Caco-2 (cell line): ENCODE measurements around the gene NEURL2. TPM values are rescaled to one million over a fixed set of nuclear protein-coding genes. Genes with fewer than 3 reads are reported as not detected.
A peak's percentile ranks its signal among the peaks of the same experiment; 100 is the strongest.

Experiments
- BruUV-seq: library from RNA; stranded (reverse); fragments of 400-500 nt; replicated peaks from 2 replicates; lab custom pipeline; 2021; lab: Mats Ljungman, UMichigan
- CTCF ChIA-PET: fragments of 300-600 bp; sonication (Branson Sonifier 250); formaldehyde crosslinking; loops from one replicate; lab custom pipeline; 2022; ENCODE audit warnings: antibody characterized with exemption; lab: Charles Lee
- POLR2A ChIA-PET: fragments of 300-600 bp; sonication (Branson Sonifier 250); formaldehyde crosslinking; loops from one replicate; lab custom pipeline; 2022; ENCODE audit warnings: antibody characterized with exemption; lab: Charles Lee
- DNase-seq, 2 experiments: peaks; one replicate each; pipeline versions ENCODE4 v3.0.0 to v3.0.0-alpha.2; 2020 to 2022
- H3K27me3 ChIP-seq: replicated peaks from 2 replicates; pipeline ENCODE4 v1.6.0; 2011; ENCODE audit warnings: low read length; ENCODE audit not compliant: control insufficient read depth, insufficient read depth
- H3K36me3 ChIP-seq: 2 replicates; pipeline ENCODE4 v1.5.1; 2011; ENCODE audit warnings: low read length; ENCODE audit not compliant: control insufficient read depth, insufficient read depth
- H3K4me1 ChIP-seq: fragments of 250-450 bp; sonication (Bioruptor Pico); 2 replicates; pipeline ENCODE4 v1.5.1; 2020; ENCODE audit warnings: mild to moderate bottlenecking
- H3K4me3 ChIP-seq: 2 replicates; pipeline ENCODE4 v1.5.1; 2011; ENCODE audit warnings: low read depth, mild to moderate bottlenecking, control low read depth, low read length
- H3K9me3 ChIP-seq: fragments of 250-450 bp; sonication (Bioruptor Pico); 2 replicates; pipeline ENCODE4 v1.5.1; 2020; ENCODE audit warnings: mild to moderate bottlenecking, moderate library complexity
- H3K27ac Mint-ChIP-seq: one replicate; pipeline ENCODE4 v1.8.0; 2022; ENCODE audit warnings: mixed read lengths; ENCODE audit not compliant: unreplicated experiment
- H3K27me3 Mint-ChIP-seq: one replicate; pipeline ENCODE4 v1.8.0; 2022; ENCODE audit warnings: mixed read lengths; ENCODE audit not compliant: insufficient read depth, unreplicated experiment
- H3K36me3 Mint-ChIP-seq: one replicate; pipeline ENCODE4 v1.8.0; 2022; ENCODE audit warnings: mild to moderate bottlenecking, mixed read lengths; ENCODE audit not compliant: insufficient read depth, unreplicated experiment
- H3K4me1 Mint-ChIP-seq: one replicate; pipeline ENCODE4 v1.8.0; 2022; ENCODE audit warnings: low read depth, mixed read lengths; ENCODE audit not compliant: unreplicated experiment
- H3K4me3 Mint-ChIP-seq: one replicate; pipeline ENCODE4 v1.8.0; 2022; ENCODE audit warnings: mild to moderate bottlenecking, moderate library complexity, mixed read lengths; ENCODE audit not compliant: unreplicated experiment
- H3K9me3 Mint-ChIP-seq: one replicate; pipeline ENCODE4 v1.8.0; 2022; ENCODE audit warnings: mixed read lengths; ENCODE audit not compliant: unreplicated experiment
- CTCF ChIP-seq, 2 experiments: fragments of 200-600 bp in 1 of 2; IDR thresholded peaks; 1 replicate in 1 of 2; 2 replicates in 1 of 2; pipeline versions ENCODE4 v1.5.1 to v1.8.0; 2011 to 2022; ENCODE audit warnings: antibody characterized with exemption in 1 of 2, control low read depth in 1 of 2, inconsistent platforms in 1 of 2, low read depth in 1 of 2, low read length in 1 of 2, mild to moderate bottlenecking in 1 of 2, moderate library complexity in 1 of 2; ENCODE audit not compliant: insufficient read depth in 1 of 2, severe bottlenecking in 1 of 2, unreplicated experiment in 1 of 2
- intact Hi-C: fragments of 100-400 bp; cut with micrococcal nuclease; formaldehyde crosslinking; loops from one replicate; pipeline ENCODE4 v1.10.0; 2022; ENCODE audit not compliant: unreplicated experiment
- total RNA-seq: library from RNA; stranded (reverse); gene quantifications from 2 replicates; pipeline ENCODE4 v1.2.3, GENCODE V29; 2022

The NEURL2 gene
- total RNA-seq, 1 experiment from 2014 or later, result 12.6 TPM

DNA sequence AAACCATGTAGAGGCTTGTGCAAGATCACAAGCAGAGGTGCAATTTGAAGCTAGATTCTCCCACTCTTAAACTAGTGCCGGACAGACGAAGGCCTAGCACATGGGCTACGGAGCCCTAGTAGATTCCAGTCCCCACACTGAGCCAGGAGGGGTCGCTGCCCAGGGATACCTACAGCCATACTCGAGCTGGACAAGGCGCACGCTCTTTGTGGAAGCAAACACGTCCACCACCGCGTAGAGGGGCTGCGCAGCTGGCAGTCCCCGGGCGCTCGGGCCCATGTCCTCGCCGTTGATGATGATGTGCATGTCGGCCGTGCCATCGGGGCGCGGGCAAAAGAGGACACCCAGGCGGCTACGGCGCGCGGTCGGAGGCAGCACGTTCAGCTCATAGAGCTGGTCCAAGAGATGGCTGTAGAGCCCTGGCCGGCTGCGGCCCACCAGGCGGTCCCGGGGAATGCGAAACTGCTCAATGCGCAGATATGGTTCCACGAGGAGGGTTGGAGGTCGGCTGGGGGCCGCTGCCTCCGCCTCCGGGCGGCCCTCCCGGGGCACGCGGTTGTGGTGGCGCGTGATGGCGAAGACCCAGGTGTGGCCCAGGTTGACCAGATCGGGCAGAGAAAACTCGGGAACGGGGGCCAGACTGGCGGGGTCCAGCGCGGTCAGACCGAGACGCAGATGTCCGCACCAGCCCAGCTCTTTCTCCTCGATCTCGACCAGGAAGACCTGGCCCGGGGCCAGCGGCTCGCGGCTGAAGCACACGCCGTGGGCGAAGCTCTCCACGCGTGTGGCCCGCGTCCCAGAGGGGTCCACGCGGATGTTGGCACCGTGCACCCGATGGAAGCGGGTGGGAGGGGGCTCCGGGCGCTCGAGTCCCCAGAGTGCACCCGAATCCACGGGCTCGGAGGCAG is 677 bp downstream of the NEURL2 start:
- TSS peak; percentile 56 for BruUV-seq
- Mint-ChIP-seq H3K9me3 (no peaks in the 10 kb centered on the region), H3K4me1 (peaks cover 36% of the 10 kb centered on the region), H3K36me3 (peaks cover 56% of the 10 kb centered on the region), H3K27me3 (no peaks in the 10 kb centered on the region), H3K27ac (peak overlapping the region; percentile 95), H3K4me3 (peak overlapping the region; percentile 95)
- peak; percentile 94 for DNase-seq
- peaks cover 8% of the 10 kb centered on the region for H3K4me1 ChIP-seq
- intact Hi-C loops, result loop anchor here (1.0 to 5.0 kb wide), 5 partner anchors 9 to 78 kb away; partner anchors contain the start of genes ACOT8, UBE2C, ZSWIM1 and ZSWIM3
- peaks cover 8% of the 10 kb centered on the region for H3K36me3 ChIP-seq
- no peaks in the 10 kb centered on the region for H3K27me3 ChIP-seq
- ChIA-PET CTCF (interaction anchor here (0.5 to 4.3 kb wide), 34 partner anchors 9 to 403 kb away, joined by 3 to 49 read pairs (median 4); partner anchors contain the start of genes ACOT8, PCIF1, PLTP and UBE2C), POLR2A (interaction anchor here (0.6 to 3.2 kb wide), 7 partner anchors 9 to 59 kb away, joined by 3 to 53 read pairs (median 6); partner anchors contain the start of genes PCIF1, SNX21 and ZSWIM1)
- no peaks in the 10 kb centered on the region for H3K9me3 ChIP-seq
- TF ChIP-seq CTCF (IDR thresholded peaks at IDR 0.05; ENCODE audit: insufficient read depth in 1 of 2, low read depth in 1 of 2, low read length in 1 of 2, severe bottlenecking in 1 of 2, unreplicated experiment in 1 of 2), result peak; percentile 95 to 96
- peak overlapping the region; percentile 94 for H3K4me3 ChIP-seq

DNA sequence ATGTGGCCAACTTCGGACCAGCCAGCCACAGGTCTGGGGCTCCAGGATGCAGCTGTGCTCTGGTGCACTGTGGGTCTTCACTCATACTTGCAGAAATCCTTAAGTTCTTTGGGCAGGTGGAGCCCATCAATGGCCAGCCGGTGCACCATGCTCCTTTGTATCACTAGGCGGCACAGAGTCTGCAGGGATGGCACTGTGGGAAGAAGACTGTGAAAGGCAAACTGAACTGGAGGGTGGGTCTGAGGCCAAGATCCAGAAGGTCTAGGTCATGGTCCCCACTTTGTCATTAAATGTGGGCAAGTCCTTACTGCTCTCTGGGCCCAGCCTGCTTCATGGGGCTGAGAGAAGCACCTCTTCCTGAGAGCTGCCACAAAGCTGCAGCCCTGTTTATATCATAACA is 2.3 kb downstream of the NEURL2 start:
- no peaks in the 10 kb centered on the region for H3K27me3 Mint-ChIP-seq
- peaks cover 32% of the 10 kb centered on the region for H3K4me1 Mint-ChIP-seq
- ChIA-PET POLR2A (interaction anchor here (0.6 kb wide), 3 partner anchors 17 to 68 kb away, joined by 3 to 4 read pairs (median 3); no protein-coding TSS in a partner anchor), CTCF (interaction anchor here (1.6 to 4.3 kb wide), 2 partner anchors 45 to 69 kb away, joined by 3 to 49 read pairs; partner anchors contain the start of gene PCIF1)
- H3K4me3 Mint-ChIP-seq, result no peak overlapping the region
- BruUV-seq, result no TSS peak
- peaks cover 8% of the 10 kb centered on the region for H3K36me3 ChIP-seq
- H3K36me3 Mint-ChIP-seq, result peaks cover 44% of the 10 kb centered on the region
- H3K9me3 Mint-ChIP-seq, result no peaks in the 10 kb centered on the region
- intact Hi-C loops, result no loop called here
- DNase-seq, result no peak
- H3K9me3 ChIP-seq, result no peaks in the 10 kb centered on the region
- peaks cover 8% of the 10 kb centered on the region for H3K4me1 ChIP-seq
- no peak overlapping the region for H3K4me3 ChIP-seq
- no peak overlapping the region for H3K27ac Mint-ChIP-seq
- no peak for TF ChIP-seq CTCF (IDR thresholded peaks at IDR 0.05; ENCODE audit: insufficient read depth in 1 of 2, low read depth in 1 of 2, low read length in 1 of 2, severe bottlenecking in 1 of 2, unreplicated experiment in 1 of 2)
- H3K27me3 ChIP-seq, result no peaks in the 10 kb centered on the region

- Mint-ChIP-seq H3K4me3 (no peak within 1 kb of the TSS), H3K27ac (no peak within 1 kb of the TSS), H3K9me3 (no peaks in the 10 kb centered on the region), H3K36me3 (peaks cover 45% of the 10 kb centered on the region), H3K27me3 (no peaks in the 10 kb centered on the region), H3K4me1 (peaks cover 20% of the 10 kb centered on the region)
- Histone ChIP-seq H3K36me3 (peaks cover 6% of the 10 kb centered on the region), H3K4me3 (no peak within 1 kb of the TSS), H3K4me1 (peaks cover 8% of the 10 kb centered on the region), H3K27me3 (no peaks in the 10 kb centered on the region), H3K9me3 (no peaks in the 10 kb centered on the region)
- CTCF ChIA-PET, result no interaction called here
- BruUV-seq, result no TSS peak
- no peak for TF ChIP-seq CTCF (IDR thresholded peaks at IDR 0.05; ENCODE audit: insufficient read depth in 1 of 2, low read depth in 1 of 2, low read length in 1 of 2, severe bottlenecking in 1 of 2, unreplicated experiment in 1 of 2)
- intact Hi-C loops, result no loop called here
- no peak for DNase-seq
- POLR2A ChIA-PET, result no interaction called here
Measured at GRCh38 chr20:45887346-45887715, 3.7 kb downstream of the NEURL2 start, which contains the start of gene SPATA25. TSS of gene SPATA25 (minus strand) at chr20:45887622. CDS start at chr20:45887590, 32 bp downstream.
